HEK293T (cell line): ENCODE data around the gene PDS5B.

Source experiments
- CTCF ChIA-PET: fragments of 350-600 bp; formaldehyde crosslinking; extraction: SDS; loops from one replicate; lab custom pipeline; 2021; ENCODE audit warnings: antibody characterized with exemption, inconsistent platforms; lab: Yijun Ruan, JAX
- POLR2A ChIA-PET: fragments of 350-600 bp; formaldehyde crosslinking; extraction: SDS; loops from one replicate; lab custom pipeline; 2020; ENCODE audit warnings: antibody characterized with exemption, inconsistent platforms; lab: Yijun Ruan, JAX
- DNase-seq: peaks from one replicate; pipeline ENCODE4 v3.0.0; 2012; ENCODE audit warnings: mixed read lengths; ENCODE audit errors: extremely low spot score
- ARNT ChIP-seq: fragments of 450-650 bp; IDR thresholded peaks from 2 replicates; pipeline ENCODE4 v1.6.1; 2017; ENCODE audit warnings: mild to moderate bottlenecking
- BHLHE40 ChIP-seq: fragments of 450-650 bp; IDR thresholded peaks from 2 replicates; pipeline ENCODE4 v1.6.1; 2016; ENCODE audit warnings: mild to moderate bottlenecking, moderate library complexity, borderline replicate concordance
- CTBP1 ChIP-seq: fragments of 450-650 bp; IDR thresholded peaks from 2 replicates; pipeline ENCODE4 v1.6.1; 2016; ENCODE audit warnings: borderline replicate concordance
- ELF4 ChIP-seq: fragments of 450-650 bp; IDR thresholded peaks from 2 replicates; pipeline ENCODE4 v1.6.1; 2017; ENCODE audit warnings: antibody characterized with exemption
- FOXA1 ChIP-seq: fragments of 450-650 bp; IDR thresholded peaks from 2 replicates; pipeline ENCODE4 v1.6.1; 2016; ENCODE audit warnings: mild to moderate bottlenecking
- FOXK2 ChIP-seq: fragments of 450-650 bp; IDR thresholded peaks from 2 replicates; pipeline ENCODE4 v1.6.1; 2016; ENCODE audit warnings: mild to moderate bottlenecking
- FOXM1 ChIP-seq: fragments of 450-650 bp; IDR thresholded peaks from 2 replicates; pipeline ENCODE4 v1.6.1; 2017; ENCODE audit warnings: mild to moderate bottlenecking, borderline replicate concordance
- HDGF ChIP-seq: fragments of 450-650 bp; IDR thresholded peaks from 2 replicates; pipeline ENCODE4 v1.6.1; 2017; ENCODE audit warnings: antibody characterized with exemption, borderline replicate concordance
- L3MBTL2 ChIP-seq: fragments of 450-650 bp; conservative IDR thresholded peaks from 2 replicates; pipeline ENCODE4 v1.6.1; 2016; ENCODE audit warnings: mild to moderate bottlenecking
- LEF1 ChIP-seq: fragments of 450-650 bp; IDR thresholded peaks from 2 replicates; pipeline ENCODE4 v1.6.1; 2017; ENCODE audit warnings: mild to moderate bottlenecking, borderline replicate concordance
- NFRKB ChIP-seq: fragments of 450-650 bp; IDR thresholded peaks from 2 replicates; pipeline ENCODE4 v1.6.1; 2016; ENCODE audit warnings: mild to moderate bottlenecking, moderate library complexity
- SP1 ChIP-seq: fragments of 450-650 bp; IDR thresholded peaks from 2 replicates; pipeline ENCODE4 v1.6.1; 2017
- SUZ12 ChIP-seq: fragments of 450-650 bp; IDR thresholded peaks from 2 replicates; pipeline ENCODE4 v1.6.1; 2016; ENCODE audit warnings: mild to moderate bottlenecking
- TARDBP ChIP-seq: fragments of 450-650 bp; IDR thresholded peaks from 2 replicates; pipeline ENCODE4 v1.6.1; 2016
- ZNF384 ChIP-seq: fragments of 450-650 bp; IDR thresholded peaks from 2 replicates; pipeline ENCODE4 v1.6.1; 2016
- TF ChIP-seq, protein P1 (sequence below): fragments of 450-650 bp; IDR thresholded peaks from 2 replicates; pipeline ENCODE4 v1.6.1; 2016

The PDS5B gene

DNA sequence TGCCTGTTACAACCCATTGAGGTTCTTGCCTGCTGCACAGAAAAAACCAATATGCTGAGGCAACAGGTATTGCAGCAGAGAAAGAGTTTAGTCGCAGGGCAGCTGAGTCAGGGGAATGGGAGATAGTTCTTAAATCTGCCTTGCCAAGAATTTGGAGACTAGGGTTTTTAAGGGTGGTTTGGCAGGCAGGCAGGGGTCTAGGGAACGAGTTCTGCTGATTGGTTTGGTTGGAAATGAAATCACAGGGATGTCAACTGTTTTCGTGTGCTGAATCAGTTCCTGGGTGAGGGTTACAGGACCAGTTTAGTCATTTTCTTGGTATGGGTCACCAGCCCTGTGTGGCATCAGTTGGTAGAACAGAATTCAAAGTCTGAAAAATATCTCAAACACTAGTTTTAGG lies 36.6 kb downstream of the PDS5B start:
- CTCF ChIA-PET: no interaction called here
- TF ChIP-seq HDGF (no peak), SUZ12 (no peak), ZNF384 (no peak), LEF1 (no peak), ELF4 (no peak), L3MBTL2 (no peak), TARDBP (no peak), FOXM1 (no peak), CTBP1 (no peak), FOXA1 (no peak), BHLHE40 (no peak), ARNT (no peak)
- TF ChIP-seq, protein P1, sequence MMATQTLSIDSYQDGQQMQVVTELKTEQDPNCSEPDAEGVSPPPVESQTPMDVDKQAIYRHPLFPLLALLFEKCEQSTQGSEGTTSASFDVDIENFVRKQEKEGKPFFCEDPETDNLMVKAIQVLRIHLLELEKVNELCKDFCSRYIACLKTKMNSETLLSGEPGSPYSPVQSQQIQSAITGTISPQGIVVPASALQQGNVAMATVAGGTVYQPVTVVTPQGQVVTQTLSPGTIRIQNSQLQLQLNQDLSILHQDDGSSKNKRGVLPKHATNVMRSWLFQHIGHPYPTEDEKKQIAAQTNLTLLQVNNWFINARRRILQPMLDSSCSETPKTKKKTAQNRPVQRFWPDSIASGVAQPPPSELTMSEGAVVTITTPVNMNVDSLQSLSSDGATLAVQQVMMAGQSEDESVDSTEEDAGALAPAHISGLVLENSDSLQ: no peak

DNA sequence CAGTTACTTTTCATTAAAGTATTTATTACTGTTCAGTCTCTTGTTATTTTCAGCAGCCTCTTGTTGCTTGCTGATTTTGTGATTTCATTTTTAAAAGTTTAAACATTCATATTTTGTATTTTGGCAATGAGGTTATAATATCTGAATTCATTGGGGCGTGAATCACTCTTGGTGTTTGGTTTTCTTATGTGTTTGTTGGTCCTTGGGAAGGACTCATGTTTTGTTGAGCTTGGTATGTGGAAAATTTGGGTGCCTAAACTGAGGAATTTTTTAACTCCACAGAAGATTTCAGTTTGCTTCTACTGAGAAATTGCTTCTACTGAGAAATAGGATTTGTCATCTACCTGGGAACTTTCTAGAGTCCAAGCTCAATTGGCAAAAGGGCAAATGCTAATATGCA lies 38.2 kb downstream of the PDS5B start:
- no peak for DNase-seq
- ChIA-PET CTCF (no interaction called here), POLR2A (no interaction called here)
- TF ChIP-seq FOXK2 (no peak), LEF1 (no peak), FOXM1 (no peak), SP1 (no peak), SUZ12 (no peak), CTBP1 (no peak), BHLHE40 (no peak), L3MBTL2 (no peak), ZNF384 (no peak), ELF4 (no peak), NFRKB (no peak), HDGF (no peak), FOXA1 (no peak), ARNT (no peak), TARDBP (no peak)
- TF ChIP-seq, protein P1: no peak

More for the DNA sequence above, 36.6 kb downstream of the PDS5B start:
- no peak for DNase-seq
- POLR2A ChIA-PET: no interaction called here

DNA sequence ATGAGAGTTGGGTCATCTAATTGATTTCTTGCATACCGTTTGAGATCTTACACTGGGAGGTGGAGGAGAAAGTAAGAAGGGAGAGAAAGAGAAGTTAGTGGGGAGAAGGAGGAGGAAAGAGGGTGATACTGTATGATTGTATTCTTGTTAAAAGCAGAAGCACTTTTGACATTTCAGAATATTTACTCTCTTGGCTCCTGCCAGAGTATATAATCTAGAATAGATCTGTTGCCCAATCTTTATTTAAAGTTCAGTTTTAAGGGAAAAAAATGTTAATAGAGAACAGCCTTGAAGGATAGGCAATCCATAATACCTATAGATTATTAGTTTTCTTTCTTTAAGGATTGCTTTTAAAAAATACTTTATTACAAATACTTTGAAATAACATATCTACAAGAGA lies 41.5 kb downstream of the PDS5B start:
- DNase-seq: no peak
- ChIA-PET POLR2A (no interaction called here), CTCF (no interaction called here)
- no peak for TF ChIP-seq ARNT

DNA sequence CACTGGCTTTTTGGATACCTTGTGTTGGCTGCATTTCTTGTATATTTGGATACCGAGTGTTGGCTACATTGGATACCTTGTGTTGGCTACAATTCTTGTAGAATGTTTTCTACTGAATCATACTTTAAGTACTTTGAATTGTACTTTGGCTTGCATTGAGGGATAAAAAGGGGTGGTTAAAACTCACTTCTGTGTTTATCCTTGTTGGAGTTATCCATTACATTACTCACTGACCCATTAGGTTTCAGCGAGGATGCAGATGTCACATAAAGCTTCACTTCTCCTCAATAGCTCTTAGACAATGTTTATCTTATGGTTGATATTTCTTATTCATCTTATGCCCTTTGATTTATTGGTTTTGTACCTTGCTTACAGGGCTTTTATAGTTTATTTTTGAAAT lies 43.1 kb downstream of the PDS5B start:
- DNase-seq: no peak
- CTCF ChIA-PET: no interaction called here
- no peak for TF ChIP-seq FOXK2
- no peak for TF ChIP-seq SP1
- TF ChIP-seq, protein P1: no peak
- TF ChIP-seq SUZ12: no peak
- TF ChIP-seq BHLHE40: no peak
- TF ChIP-seq LEF1: no peak
- no peak for TF ChIP-seq ELF4
- TF ChIP-seq TARDBP: no peak
- no peak for TF ChIP-seq FOXA1
- no peak for TF ChIP-seq NFRKB
- no peak for TF ChIP-seq HDGF
- TF ChIP-seq L3MBTL2: no peak
- no peak for TF ChIP-seq FOXM1
- TF ChIP-seq ZNF384: no peak
- no peak for TF ChIP-seq ARNT
- TF ChIP-seq CTBP1: no peak
- POLR2A ChIA-PET: no interaction called here

DNA sequence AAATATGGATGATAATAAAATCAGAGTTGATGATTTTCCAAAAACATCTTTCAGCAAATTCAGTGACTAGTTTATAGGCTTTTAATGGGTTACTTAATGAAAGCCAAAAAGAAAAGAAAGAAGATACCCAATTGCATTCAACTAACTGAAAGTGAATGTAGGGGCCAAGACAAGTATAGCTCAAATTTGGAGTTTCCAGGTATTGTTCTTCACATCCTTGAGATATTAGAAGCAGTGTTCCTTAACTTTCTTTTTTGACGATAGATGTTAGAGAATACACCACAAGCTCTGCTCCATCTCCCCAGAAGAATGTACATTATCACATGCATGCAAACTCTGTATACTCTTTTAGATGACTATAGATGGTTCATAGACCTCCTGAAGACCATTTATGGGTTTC lies 43.6 kb downstream of the PDS5B start:
- no peak for DNase-seq
- CTCF ChIA-PET: no interaction called here
- no peak for TF ChIP-seq HDGF
- no peak for TF ChIP-seq CTBP1
- no peak for TF ChIP-seq SP1
- no peak for TF ChIP-seq NFRKB
- TF ChIP-seq BHLHE40: no peak
- TF ChIP-seq L3MBTL2: no peak
- TF ChIP-seq ELF4: no peak
- POLR2A ChIA-PET: no interaction called here

DNA sequence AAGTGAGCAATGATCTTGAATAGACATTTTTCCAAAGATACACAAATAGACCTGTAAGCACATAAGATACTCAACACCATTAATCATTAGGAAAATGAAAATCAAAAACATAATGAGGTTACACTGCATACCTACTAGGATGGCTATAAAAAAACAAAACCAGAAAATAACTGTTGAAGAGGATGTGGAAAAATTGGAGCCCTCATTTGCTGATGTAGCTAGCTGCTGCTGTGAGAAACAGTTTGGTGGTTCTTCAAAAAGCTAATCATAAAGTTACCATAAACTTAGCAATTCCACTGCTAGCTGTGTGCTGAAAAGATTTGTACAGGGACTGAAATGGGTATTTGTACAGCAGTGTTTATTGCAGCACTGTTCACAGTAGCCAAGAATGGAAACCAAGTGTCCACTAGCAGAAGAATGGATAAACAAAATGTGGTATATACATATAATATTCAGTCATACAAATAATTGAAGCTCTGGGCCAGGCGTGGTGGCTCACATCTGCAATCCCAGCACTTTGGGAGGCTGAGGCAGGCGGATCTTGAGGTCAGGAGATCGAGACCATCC lies 46.2 kb downstream of the PDS5B start:
- no peak for TF ChIP-seq FOXM1
- TF ChIP-seq L3MBTL2: no peak
- CTCF ChIA-PET: interaction anchor here (0.5 to 1.5 kb wide), 2 partner anchors 12 to 45 kb away, joined by 3 to 5 read pairs; no protein-coding TSS in a partner anchor
- POLR2A ChIA-PET: no interaction called here
- DNase-seq: no peak

DNA sequence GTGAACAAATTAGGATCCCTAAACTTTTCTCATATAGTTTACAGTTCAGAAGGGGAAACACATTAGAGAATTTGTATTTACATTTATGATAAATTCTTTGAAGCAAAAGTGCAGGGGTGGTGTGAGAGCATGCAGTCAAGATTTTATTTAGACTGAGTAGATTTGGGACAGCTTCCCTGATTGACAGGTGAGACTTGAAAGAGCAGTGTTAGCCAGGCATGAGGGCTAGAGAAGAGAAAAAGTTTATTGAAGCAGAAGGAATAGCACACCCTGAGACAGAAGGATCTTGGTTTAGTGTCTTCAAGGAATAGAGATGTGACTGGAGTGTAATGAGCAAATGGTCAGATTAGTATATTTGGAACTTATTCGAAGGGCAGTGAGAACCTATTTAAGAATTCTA lies 50.5 kb downstream of the PDS5B start:
- ChIA-PET POLR2A (no interaction called here), CTCF (interaction anchor here (1.2 kb wide), 1 partner anchor 51 kb away, joined by 3 read pairs; no protein-coding TSS in a partner anchor)

More for the DNA sequence above, 50.5 kb downstream of the PDS5B start:
- TF ChIP-seq, protein P1: peak; percentile 58
- no peak for TF ChIP-seq LEF1
- no peak for DNase-seq
